CD4-positive, alpha-beta T cell treated with Interleukin-12 subunit alpha and Interleukin-12 subunit beta, for 1 hour (primary cell): ENCODE results near the gene PRR33.
"Not testable (repeated sequence)": the region's sequence is repeated elsewhere in the genome, so short reads cannot be mapped to it uniquely, and the experiment has no call there.

Experiments used
- DNase-seq: peaks from one replicate; pipeline ENCODE4 v3.0.0-alpha.2; 2020

Gene PRR33

GRCh38 chr11:1874441-1875092 is 17.1 kb downstream of the PRR33 start:
- DNase-seq, result not testable (repeated sequence)

GRCh38 chr11:1873813-1874150 is 17.9 kb downstream of the PRR33 start:
- DNase-seq, result not testable (repeated sequence)

- no peak for DNase-seq
Observed at GRCh38 chr11:1873048-1873812, 18.5 kb downstream of the PRR33 start.

GRCh38 chr11:1872267-1872985 is 19.3 kb downstream of the PRR33 start:
- no peak for DNase-seq

GRCh38 chr11:1871531-1871930 is 20.2 kb downstream of the PRR33 start:
- DNase-seq, result no peak

- peak; percentile 60 for DNase-seq
Observed at GRCh38 chr11:1870721-1871466, 20.8 kb downstream of the PRR33 start.

GRCh38 chr11:1870326-1870696 is 21.4 kb downstream of the PRR33 start:
- DNase-seq, result no peak

GRCh38 chr11:1869427-1870325 is 22.0 kb downstream of the PRR33 start:
- DNase-seq, result no peak

GRCh38 chr11:1868636-1869291 is 22.9 kb downstream of the PRR33 start:
- DNase-seq, result no peak

GRCh38 chr11:1868056-1868635 is 23.5 kb downstream of the PRR33 start:
- no peak for DNase-seq

GRCh38 chr11:1867381-1867780 is 24.3 kb downstream of the PRR33 start:
- no peak for DNase-seq

GRCh38 chr11:1866776-1867175 is 24.9 kb downstream of the PRR33 start:
- no peak for DNase-seq

GRCh38 chr11:1866226-1866625 is 25.5 kb downstream of the PRR33 start:
- DNase-seq, result no peak

- no peak for DNase-seq
Observed at GRCh38 chr11:1864831-1865665, 26.6 kb downstream of the PRR33 start.

- DNase-seq, result no peak
Observed at GRCh38 chr11:1864231-1864630, 27.5 kb downstream of the PRR33 start.

GRCh38 chr11:1863352-1864216 is 28.1 kb downstream of the PRR33 start:
- DNase-seq, result no peak

- DNase-seq, result no peak
Observed at GRCh38 chr11:1862588-1863351, 28.9 kb downstream of the PRR33 start.
